ENCODE measurements around the gene ARHGEF37. TPM values are rescaled to one million over a fixed set of nuclear protein-coding genes. Genes with fewer than 3 reads are reported as not detected.

The ARHGEF37 gene
- total RNA-seq, 2 experiments from 2014 or later: 1.1 TPM

DNA sequence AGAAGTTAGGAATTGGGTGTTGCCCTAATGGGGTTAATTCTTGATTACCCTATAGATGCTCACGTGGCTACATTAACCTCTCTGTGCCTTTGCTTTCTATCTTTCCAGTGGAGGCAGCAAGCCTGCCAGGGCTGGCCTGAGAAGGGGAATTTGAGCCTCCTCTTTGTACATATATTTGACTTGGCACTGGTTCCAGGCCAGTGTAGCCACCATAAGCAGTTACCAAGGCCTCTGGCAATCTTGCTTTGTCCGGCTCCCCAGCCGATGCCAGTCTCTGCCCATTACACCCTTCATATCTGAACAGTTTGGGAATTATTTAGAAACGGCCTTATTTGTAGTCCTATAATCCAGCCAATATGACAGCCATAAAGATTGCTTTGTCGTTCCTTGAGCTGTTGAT, 90.2 kb downstream of the ARHGEF37 start:
- peaks cover 3% of the 10 kb centered on the region for H3K36me3 Mint-ChIP-seq (ENCODE audit: low read depth)
- peaks cover 16% of the 10 kb centered on the region for H3K27me3 Mint-ChIP-seq
- H3K4me1 Mint-ChIP-seq (ENCODE audit: low read depth): no peaks in the 10 kb centered on the region
- no peak overlapping the region for H3K4me3 Mint-ChIP-seq
- H3K27ac Mint-ChIP-seq: no peak overlapping the region
- no peak for DNase-seq
- H3K9me3 Mint-ChIP-seq: peaks cover 10% of the 10 kb centered on the region
- ATAC-seq: no peak
- ChIA-PET POLR2A (no interaction called here), CTCF (interaction anchor here (1.0 kb wide), 1 partner anchor 19 kb away, joined by 3 read pairs; no protein-coding TSS in a partner anchor)
- TF ChIP-seq, protein P1, sequence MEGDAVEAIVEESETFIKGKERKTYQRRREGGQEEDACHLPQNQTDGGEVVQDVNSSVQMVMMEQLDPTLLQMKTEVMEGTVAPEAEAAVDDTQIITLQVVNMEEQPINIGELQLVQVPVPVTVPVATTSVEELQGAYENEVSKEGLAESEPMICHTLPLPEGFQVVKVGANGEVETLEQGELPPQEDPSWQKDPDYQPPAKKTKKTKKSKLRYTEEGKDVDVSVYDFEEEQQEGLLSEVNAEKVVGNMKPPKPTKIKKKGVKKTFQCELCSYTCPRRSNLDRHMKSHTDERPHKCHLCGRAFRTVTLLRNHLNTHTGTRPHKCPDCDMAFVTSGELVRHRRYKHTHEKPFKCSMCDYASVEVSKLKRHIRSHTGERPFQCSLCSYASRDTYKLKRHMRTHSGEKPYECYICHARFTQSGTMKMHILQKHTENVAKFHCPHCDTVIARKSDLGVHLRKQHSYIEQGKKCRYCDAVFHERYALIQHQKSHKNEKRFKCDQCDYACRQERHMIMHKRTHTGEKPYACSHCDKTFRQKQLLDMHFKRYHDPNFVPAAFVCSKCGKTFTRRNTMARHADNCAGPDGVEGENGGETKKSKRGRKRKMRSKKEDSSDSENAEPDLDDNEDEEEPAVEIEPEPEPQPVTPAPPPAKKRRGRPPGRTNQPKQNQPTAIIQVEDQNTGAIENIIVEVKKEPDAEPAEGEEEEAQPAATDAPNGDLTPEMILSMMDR (IDR thresholded peaks at IDR 0.05): no peak
- intact Hi-C loops (cut with micrococcal nuclease): no loop called here

DNA sequence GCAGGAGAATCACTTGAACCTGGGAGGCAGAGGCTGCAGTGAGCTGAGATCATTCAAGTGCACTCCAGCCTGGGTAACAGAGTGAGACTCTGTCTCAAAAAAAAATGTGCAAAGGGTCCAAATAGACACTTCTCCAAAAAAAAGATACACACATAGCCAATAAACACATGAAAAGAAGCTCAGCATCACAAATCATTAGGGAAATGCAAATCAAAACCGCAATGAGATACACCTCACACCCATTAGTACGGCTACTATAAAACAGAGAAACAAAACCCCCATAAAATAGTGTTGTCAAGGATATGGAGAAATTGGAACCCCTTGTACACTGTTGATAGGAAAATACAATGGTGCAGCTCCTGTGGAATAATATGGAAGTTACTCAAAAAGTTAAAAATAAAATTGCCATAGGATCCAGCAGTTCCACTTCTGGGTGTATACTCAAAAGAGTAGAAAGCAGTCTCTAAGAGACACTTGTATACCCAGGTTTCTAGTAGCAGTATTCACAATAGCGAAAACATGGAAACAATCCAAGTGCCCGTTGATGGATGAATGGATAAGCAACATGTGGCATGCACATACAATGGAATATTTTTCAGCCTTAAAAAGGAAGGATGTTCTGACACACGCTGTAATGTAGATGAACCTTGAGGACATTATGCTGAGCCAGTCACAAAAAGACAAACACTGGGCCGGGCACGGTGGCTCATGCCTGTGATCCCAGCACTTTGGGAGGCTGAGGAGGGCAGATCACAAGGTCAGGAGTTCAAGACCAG, 91.6 kb downstream of the ARHGEF37 start:
- Mint-ChIP-seq H3K4me1 (ENCODE audit: low read depth) (no peaks in the 10 kb centered on the region), H3K27me3 (peaks cover 16% of the 10 kb centered on the region), H3K36me3 (ENCODE audit: low read depth) (no peaks in the 10 kb centered on the region), H3K27ac (no peak overlapping the region), H3K9me3 (peaks cover 4% of the 10 kb centered on the region), H3K4me3 (no peak overlapping the region)
- DNase-seq (no peak), ATAC-seq (no peak)
- POLR2A ChIA-PET: interaction anchor here (0.9 kb wide), 1 partner anchor 16 kb away, joined by 3 read pairs; no protein-coding TSS in a partner anchor
- intact Hi-C loops (cut with micrococcal nuclease): no loop called here
- TF ChIP-seq, protein P1 (IDR thresholded peaks at IDR 0.05): no peak
- CTCF ChIA-PET: interaction anchor here (1.0 kb wide), 1 partner anchor 21 kb away, joined by 3 read pairs; no protein-coding TSS in a partner anchor

DNA sequence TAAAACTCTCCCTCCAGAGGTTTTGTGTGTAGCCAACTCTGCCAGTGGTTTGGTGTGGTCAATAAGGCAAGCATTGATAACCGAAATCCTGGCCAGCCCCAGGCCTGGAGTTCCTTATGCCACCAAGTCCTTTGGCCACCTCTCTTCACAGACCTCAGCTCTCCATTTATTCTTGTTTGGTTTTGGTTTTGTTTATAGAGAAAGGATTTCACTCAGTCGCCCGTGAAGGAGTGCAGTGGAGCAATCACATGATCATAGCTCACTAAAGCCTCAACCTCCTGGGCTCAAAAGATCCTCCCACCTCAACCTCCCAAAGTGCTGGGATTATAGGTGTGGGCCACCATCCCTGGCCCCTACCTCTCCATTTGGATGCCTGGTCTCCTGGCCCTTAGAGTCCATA, 93.4 kb downstream of the ARHGEF37 start:
- ChIA-PET CTCF (interaction anchor here (1.3 kb wide), 1 partner anchor 18 kb away, joined by 3 read pairs; no protein-coding TSS in a partner anchor), POLR2A (no interaction called here)
- Mint-ChIP-seq H3K27ac (no peak overlapping the region), H3K9me3 (no peaks in the 10 kb centered on the region), H3K36me3 (ENCODE audit: low read depth) (no peaks in the 10 kb centered on the region), H3K27me3 (peaks cover 16% of the 10 kb centered on the region), H3K4me3 (no peak overlapping the region), H3K4me1 (ENCODE audit: low read depth) (no peaks in the 10 kb centered on the region)
- TF ChIP-seq, protein P1 (IDR thresholded peaks at IDR 0.05): no peak
- DNase-seq (no peak), ATAC-seq (no peak)
- intact Hi-C loops (cut with micrococcal nuclease): no loop called here

DNA sequence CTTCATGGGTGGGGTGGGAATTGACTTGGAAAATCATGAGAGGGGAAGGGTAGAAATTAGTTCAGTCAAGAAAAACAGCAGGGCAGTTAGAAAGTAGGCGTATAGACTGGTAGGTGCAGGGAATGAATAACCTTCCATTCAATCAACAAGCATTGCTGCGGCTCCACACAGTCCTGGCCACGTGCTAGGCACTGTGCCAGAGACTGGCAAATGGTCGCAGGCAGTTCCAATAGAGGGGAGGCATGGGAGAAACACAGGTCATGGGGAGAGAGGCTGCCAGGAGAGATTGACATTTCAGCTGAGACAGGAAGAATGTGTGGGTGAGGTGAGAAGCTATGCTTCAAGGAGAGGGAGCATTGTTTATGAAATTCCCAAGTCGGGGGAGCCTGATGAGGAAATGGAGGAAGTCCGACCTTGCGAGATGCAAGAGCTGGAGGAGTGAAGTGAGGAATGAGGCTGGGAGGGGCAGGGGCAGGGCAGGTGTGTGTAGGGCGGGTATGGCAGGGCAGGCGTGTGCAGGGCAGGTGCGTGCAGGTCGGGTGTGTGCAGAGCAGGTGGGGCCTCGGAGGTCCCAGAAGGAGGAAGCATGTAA, 94.4 kb downstream of the ARHGEF37 start:
- no peak for ATAC-seq
- H3K4me1 Mint-ChIP-seq (ENCODE audit: low read depth): no peaks in the 10 kb centered on the region
- no peaks in the 10 kb centered on the region for H3K9me3 Mint-ChIP-seq
- peaks cover 16% of the 10 kb centered on the region for H3K27me3 Mint-ChIP-seq
- no peak overlapping the region for H3K27ac Mint-ChIP-seq
- POLR2A ChIA-PET: no interaction called here
- TF ChIP-seq, protein P1 (IDR thresholded peaks at IDR 0.05): no peak
- CTCF ChIA-PET: interaction anchor here (1.3 to 1.7 kb wide), 3 partner anchors 8 to 19 kb away, joined by 3 to 7 read pairs (median 4); no protein-coding TSS in a partner anchor
- no peak for DNase-seq
- H3K36me3 Mint-ChIP-seq (ENCODE audit: low read depth): no peaks in the 10 kb centered on the region
- intact Hi-C loops (cut with micrococcal nuclease): no loop called here
- H3K4me3 Mint-ChIP-seq: no peak overlapping the region

DNA sequence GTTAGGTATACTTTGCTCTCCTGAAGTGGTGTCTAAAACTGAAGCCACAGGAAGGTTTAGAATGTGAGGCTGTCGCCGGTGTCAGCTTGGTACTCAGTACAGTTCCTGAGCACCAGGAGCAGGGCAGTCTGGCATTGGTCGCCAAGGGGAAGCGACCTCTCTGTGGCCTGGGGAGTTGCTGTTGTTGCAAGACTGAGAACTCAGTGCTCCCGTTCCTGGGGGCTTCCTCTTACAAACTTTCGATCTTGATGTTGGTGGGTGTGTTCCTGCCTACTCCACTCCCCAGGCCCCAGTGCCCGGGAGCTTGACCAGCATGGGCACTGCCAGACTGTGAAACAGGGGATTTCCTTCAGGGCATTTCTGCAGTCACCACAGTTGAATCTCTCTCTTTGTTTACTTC, 96.4 kb downstream of the ARHGEF37 start:
- DNase-seq (no peak), ATAC-seq (no peak)
- peaks cover 19% of the 10 kb centered on the region for H3K27me3 Mint-ChIP-seq
- H3K9me3 Mint-ChIP-seq: no peaks in the 10 kb centered on the region
- ChIA-PET POLR2A (no interaction called here), CTCF (interaction anchor here (2.3 kb wide), 1 partner anchor 10 kb away, joined by 17 read pairs; no protein-coding TSS in a partner anchor)
- H3K4me3 Mint-ChIP-seq: no peak overlapping the region
- H3K36me3 Mint-ChIP-seq (ENCODE audit: low read depth): no peaks in the 10 kb centered on the region
- intact Hi-C loops (cut with micrococcal nuclease): no loop called here
- H3K27ac Mint-ChIP-seq: no peak overlapping the region
- TF ChIP-seq, protein P1 (IDR thresholded peaks at IDR 0.05): no peak
- no peaks in the 10 kb centered on the region for H3K4me1 Mint-ChIP-seq (ENCODE audit: low read depth)
